D341Med (cell line): ENCODE measurements around the gene DCTN2.
"Not testable (repeated sequence)": the region's sequence is repeated elsewhere in the genome, so short reads cannot be mapped to it uniquely, and the experiment has no call there.

Source experiments
- DNase-seq: peaks from one replicate; pipeline ENCODE4 v3.0.0; 2012; ENCODE audit warnings: low spot score

DCTN2 gene

DNA sequence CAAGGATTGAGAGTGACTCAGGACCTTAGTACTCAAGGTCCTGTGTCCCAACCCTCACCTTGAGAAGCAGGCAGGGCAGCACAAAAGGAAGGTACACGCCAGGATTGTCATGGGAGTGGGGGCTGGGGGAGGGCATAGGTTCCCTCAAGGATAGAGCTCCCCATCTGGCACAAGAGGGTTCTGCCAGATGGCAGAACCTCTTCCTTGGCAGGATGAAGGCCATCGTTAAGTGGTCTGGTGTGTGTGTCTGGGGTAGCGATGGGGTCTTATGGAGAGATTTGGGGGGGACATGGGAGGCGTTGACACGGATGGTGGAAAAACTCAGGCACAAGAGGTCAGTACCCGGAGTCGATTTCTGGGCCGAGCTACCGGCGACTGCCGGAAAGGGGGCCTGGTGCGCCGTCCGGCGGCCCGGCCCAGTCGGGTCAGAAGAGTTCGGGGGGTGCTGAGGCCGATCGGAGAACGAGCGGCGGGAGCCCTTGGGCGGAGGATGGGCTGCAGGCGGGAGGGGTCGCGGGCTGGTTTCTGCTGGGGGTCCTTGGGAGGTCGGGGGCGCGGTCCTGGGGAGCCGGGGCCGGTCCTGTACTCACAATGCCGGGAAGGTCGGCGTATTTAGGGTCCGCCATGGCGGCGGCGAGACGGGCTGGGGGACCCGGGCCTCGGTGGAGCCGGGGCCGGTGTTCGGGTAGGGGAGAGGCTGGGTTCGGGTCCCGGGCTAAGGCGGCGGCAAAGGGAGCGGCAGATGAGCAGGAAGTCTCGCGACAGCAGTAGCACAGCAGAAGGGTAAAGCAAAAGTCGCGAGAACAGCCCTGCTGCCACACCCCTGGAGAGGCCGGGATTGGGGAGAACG, at the start of gene DCTN2:
DCTN2 (minus strand) TSS at position 755 of the 850 bp plus-strand sequence; CDS start at position 626, 129 bp downstream.
- peak; percentile 97 for DNase-seq

DNA sequence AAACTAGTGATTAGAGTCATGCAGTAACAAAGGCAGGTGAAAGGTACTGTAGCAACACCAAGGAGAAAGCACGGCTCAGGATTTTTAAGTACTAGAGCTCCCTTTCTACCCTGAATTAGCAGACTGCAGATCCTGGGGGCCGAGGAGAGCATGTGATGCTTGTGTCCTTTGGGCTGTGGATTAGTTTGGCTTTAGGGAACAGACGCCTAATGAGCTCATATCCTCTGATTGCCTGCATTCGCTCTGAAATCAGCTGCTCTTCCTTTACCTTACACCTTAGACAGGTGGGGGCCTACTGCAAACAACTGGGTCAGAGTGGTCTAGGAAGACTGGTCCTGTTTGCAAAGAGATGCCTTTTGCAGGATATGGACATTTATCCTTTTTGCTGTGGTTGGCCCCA, 46.2 kb upstream of the DCTN2 start:
- no peak for DNase-seq

DNA sequence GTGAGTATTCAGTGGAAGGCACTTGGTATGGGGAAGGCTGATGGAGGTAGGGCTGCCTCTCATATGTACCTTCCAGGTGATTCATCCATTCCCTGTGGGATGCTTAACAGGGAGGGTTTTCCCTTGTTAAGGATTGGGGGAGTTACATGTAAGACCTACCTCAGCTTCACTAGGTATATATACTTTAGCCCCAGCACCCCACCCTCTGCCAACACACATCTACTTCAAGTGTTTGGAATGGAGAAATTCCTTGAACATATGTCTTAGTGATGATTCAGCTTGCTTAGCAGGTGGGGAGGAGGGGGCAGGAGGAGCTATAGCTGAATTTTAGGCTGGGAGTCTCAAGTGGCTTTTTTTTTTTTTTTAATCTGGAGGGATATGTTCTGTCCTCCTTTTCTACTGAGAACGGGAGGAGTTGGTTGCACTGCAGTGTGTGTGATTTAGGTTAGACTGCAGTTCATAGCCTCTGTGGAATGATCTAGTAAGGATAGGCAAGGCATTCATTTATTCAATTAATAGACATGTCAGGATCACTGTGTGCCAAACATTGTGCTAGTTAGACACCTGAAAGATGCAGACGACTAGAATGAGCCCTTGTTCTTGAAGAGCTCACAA, 45.7 kb upstream of the DCTN2 start:
- no peak for DNase-seq

DNA sequence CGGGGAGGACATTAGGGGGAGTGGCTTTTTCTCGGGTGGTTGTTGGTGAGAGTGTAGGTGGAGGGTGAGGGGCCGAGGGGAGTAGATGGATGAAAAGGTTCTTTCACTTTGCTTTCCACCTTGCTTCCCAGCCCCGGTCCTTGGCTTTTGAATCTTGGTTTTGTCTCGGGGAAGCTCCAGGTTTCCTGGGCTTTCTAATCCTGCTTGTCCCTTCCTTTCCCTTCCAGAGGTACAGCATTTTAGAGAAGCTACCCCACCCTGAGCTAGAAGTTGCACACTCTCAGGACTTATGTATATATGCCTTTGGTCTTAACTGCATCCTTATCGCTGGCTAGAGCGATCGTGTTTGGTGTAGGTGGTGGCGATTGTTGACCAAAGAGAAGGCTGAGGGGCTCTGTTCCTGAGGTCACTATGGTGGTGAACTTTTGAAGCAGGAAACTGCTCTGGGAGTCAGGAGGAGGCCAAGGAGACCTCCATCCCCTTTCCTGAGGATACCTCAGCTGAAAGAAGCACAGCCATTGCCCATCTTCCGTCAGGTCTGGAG, 44.9 kb upstream of the DCTN2 start:
- DNase-seq, result no peak

DNA sequence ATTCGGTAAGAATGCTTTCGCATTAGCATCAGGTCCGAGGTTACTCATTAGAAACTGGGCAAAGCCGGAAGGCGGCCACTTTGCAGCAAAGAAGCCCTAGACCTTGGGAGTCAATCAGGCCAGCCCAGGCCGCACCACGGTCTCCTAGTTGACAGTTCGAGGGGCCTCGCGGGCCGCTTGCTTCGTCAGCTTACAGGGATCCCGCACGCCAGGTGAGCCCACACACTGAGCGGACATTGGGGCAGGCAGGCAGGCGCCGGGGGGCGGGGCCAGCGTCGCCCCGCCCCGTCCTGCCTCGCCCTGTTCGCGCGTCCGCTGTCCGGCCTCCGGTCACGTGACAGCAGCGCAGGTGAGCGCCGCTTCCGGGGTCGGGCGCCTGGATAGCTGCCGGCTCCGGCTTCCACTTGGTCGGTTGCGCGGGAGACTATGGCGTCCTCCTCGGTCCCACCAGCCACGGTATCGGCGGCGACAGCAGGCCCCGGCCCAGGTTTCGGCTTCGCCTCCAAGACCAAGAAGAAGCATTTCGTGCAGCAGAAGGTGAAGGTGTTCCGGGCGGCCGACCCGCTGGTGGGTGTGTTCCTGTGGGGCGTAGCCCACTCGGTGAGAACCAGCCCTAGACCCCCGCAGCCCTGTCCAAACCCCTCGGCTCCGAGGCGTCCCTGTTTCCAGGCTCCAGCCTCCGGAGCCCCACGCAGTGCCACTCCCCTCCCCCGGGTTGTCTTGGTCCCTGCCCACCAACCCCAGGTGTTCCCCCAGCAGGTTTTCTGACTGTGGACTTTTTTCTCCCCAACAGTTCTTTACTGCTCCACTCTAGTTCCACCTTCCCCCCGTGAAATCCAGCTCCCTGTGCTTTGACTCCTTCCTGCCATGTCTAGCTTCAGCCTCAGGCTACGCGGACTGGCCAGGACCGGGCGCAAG, 44.1 kb upstream of the DCTN2 start, which contains the start of gene PIP4K2C:
PIP4K2C (plus strand) TSS at position 329 of the 918 bp plus-strand sequence; CDS start at position 427, 98 bp downstream.
- DNase-seq, result peak; percentile 92

DNA sequence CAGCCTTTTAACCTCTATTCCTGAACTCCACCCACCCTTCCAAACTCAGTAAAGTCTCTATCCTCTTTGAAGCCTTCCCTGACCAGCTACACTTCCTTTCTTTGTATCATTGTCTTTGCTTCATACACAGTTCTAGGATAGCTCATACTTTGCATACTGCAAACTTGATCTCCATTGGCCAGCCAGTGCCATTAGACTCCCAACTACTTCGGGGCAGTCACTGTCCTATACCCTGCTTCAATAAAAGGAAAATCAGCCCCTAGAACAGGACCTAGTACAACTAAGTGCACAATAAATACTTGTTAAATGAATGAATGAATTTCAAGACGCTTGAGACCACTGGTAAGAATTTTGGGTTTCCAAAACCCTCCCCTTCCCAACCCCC, 43.5 kb upstream of the DCTN2 start:
- DNase-seq, result no peak

DNA sequence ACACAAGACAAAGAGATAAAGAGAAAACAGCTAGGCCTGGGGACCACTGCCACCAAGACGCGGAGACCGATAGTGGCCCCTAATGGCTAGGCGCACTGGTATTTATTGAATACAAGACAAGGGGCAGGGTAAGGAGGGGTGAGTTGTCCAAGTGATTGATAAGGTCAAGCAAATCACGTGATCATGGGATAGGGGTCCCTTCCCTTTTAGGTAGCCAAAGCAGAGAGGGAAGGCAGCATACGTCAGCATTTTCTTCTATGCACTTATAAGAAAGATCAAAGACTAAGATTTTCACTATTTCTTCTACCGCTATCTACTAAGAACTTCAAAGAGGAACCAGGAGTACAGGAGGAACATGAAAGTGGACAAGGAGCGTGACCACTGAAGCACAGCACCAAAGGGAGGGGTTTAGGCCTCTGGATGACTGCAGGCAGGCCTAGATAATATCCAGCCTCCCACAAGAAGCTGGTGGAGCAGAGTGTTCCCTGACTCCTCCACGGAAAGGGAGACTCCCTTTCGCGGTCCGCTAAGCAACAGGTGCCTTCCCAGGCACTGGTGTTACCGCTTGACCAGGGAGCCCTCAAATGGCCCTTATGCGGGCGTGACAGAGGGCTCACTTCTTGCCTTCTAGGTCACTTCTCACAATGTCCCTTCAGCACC, 42.1 kb upstream of the DCTN2 start:
- DNase-seq, result not testable (repeated sequence)

DNA sequence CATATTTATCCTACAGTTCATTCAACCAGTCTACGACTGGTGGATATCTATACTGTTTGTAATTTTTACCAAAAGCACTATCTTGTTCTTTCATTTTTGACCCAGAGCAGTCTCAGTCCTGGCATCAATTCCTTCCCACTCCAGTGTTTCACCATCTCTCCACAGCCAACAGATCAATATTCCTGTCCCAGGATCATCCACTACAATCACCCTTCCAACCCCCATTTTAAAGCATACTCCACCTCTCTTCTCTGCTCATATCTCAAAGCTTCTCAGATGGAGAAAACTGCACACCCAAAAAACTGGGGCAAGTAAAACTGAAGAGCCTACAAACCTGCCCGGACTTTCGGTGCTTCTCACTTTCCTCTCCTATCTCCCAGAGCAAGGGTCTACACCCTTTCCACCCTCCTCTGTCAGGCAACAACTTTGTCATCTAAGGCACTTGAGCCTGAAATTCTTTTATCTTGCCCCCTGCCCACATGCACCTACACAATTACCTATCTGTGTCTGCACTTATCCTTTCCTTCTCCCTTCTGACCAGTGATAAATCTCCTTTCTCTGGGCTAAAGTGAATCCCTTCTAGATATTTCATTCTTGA, 39.9 kb upstream of the DCTN2 start:
- DNase-seq, result no peak

DNA sequence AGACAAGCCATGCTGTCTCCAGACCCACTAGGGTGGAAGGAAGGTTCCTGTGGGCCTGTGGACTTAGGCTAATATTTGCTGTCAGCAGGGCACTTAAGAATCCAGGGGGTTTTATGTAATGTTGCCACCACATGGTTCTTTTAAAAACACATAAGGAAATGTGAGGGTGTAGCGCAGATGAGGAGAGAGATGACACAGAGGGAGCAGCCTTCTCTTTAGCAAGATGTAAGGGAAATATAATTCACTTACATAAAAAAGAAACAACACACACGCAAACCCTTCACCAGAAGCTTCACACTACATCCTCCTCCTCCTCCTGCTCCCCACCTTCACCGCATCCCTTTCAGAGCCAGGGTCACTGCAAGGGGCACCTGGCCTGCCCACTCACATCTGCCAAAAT, 39.1 kb upstream of the DCTN2 start:
- no peak for DNase-seq

DNA sequence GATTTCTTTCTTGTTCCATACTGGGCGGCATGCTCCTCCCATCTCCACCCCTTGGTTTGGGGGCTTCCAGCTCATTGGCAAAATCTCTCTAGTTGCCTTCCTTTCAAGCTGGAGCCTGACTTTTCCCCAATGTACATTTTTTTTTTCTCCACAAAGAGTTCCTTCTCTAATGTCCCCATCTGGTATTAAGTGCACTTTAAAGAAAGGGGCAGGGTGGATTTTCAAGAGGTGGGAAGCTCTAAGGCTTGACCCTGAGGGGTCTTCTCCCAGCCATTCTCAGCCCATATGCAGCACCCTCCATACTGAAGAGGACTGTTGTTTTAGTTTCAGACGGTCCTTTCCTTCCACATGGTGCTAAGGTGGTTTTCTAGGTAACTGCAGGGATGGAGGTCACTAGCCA, 38.2 kb upstream of the DCTN2 start:
- DNase-seq, result no peak

DNA sequence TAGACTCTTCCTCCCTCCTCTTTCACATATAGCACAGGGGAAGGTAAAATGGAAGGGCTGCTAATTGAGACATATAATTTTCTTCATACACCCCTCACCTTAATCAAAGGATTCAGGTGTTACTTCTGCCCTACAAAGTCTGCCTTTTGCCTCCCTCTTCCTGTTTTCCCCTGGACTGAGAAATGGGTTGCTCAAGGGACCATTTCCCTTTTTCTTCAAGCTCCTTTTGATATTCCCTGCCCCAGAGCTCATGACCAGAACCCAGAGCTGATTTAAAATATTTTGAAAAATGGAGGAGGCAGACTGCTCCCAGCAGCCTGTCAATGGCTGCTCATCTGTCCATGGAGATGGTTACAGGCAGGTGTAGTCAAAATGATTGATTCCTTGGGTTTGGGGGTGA, 37.7 kb upstream of the DCTN2 start:
- no peak for DNase-seq

DNA sequence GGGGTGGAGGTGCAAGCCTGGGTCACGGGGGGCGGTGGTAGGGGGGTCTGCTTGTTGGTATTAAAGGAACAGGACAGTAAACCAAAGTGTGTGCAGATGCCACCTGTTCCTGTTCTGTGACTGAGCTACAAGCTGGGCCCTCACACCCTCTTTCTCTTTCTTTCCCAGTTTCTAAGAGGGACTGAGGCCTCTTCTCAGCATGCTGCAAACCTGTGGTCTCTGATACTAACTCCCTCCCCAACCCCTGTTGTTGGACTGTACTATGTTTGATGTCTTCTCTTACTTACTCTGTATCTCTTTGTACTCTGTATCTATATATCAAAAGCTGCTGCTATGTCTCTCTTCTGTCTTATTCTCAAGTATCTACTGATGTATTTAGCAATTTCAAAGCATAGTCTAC, 37.1 kb upstream of the DCTN2 start:
- no peak for DNase-seq

DNA sequence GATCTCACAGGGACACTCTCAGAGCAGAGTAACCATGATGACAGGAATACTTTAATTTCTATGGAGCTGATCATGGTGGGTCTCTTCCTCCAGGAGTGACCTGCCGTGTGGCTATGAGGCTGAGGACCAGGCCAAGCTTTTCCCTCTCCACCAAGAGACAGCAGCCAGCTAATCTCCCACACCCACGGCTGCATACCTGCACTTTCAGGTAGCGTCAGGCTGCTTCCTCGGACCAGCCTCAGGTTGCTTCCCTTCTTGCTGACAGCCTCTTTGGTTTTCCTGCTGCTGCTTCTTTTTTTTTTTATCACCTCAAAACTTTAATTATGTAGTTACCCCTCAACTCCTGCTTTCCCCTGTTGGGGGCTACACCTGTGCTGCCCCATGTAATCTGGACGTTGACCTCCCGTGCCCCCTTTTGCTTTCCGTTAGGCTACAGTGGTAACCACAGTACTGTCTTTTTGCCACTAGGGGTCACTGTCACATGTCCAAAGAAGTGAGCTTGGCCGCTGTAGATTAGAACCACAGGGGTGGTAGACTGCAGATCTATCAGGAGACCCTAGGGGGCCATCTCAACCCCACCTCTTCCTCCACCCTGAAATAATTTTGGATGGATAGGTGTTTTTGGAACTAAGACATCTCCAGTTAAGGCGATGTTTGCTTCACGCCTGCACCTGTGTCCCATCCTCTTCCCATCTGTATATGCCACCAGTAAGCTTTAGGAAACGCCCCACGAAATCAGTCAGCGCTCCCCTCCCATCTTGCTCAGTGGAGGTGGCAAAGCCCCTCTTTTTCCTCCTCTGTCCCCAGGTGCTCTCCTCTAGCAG, 36.2 kb upstream of the DCTN2 start:
- peak; percentile 91 for DNase-seq

DNA sequence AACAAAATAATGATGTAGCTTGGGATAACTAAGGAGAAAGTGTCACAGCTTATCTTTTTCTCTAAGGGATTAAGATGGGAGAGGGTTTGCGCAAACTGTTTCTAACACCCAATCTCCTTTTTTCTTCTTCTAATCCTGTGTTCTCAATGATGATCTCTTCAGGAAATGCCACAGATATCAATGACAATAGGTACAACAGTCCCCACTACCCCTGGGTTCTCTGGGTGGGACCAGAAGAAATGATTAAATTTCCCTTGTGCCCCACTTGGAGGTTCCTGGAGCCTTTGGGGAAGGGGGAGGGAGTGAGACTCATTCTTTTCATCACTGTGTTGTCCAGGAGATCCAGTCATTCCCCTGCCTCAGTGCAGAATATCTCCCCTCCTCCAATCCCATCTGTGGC, 35.4 kb upstream of the DCTN2 start:
- no peak for DNase-seq

DNA sequence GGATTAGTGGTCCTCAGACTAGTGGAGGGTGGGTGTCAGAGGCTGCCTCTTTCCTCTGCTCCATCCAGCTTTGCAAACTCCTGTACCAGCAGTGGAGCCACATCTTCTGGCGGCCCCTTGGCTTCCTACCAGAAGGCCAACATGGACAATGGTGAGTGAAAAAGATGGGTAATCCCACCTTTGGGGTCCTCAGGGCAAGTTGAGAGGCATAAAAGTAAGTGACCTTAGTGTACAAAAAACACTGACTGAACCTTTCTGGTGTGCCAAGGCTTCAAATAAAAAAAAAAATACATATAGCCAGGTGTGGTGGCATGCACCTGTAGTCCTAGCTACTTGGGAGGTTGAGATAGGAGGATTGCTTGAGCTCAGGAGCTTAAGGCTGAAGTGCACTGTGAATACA, 34.8 kb upstream of the DCTN2 start:
- DNase-seq, result no peak

DNA sequence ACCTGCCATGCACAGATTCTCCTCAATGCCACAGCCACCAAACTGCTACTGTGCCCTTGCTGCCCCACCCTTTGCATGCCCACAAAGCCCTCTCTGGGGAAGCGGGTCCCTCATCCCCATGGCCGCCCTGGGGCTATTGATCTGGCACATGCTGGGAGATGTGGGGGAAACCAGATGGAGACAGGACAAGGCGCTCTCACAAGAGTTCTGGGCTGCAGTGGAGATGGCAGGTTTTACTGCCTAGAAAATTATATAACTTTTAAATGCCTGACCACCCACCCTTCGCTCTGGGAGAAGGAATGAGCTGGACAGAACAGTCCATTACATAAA, 33.4 kb upstream of the DCTN2 start:
- no peak for DNase-seq

DNA sequence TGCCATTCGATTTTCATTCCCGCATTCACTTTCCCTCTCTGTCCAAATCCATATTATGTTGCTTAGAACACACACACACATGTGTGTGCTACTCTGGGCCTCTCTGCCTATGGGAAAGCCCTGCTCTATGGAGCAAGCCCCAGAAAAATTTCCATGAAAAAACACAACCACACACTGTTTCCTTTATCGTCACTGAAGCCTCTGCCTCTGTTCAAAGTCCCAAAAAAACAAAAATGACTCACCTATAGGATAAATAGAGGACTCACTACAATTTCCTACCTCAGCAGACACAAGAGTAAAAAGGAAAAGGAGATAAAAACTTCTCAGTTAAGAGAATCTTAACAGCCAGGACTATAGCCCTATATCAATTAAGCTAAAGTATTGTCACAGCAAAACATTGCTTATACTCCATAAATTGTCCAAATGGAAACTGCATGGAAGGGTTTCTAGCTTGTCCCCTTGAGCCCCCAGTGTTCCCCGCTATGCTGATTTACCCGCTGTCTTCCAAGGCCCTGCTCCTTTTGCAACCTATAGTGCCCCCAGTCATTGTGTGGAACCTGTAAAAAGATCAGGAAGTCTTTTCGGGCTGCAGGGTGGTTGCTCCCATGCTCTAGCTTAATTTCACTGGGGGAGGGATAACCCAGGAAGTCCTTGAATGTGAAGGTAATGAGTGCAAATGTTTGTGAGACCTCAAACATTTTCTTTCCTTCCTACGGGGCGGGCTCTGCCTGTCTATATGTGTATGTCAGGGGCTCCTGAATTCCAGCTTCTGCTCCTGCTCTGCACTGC, 32.9 kb upstream of the DCTN2 start:
- DNase-seq, result no peak

DNA sequence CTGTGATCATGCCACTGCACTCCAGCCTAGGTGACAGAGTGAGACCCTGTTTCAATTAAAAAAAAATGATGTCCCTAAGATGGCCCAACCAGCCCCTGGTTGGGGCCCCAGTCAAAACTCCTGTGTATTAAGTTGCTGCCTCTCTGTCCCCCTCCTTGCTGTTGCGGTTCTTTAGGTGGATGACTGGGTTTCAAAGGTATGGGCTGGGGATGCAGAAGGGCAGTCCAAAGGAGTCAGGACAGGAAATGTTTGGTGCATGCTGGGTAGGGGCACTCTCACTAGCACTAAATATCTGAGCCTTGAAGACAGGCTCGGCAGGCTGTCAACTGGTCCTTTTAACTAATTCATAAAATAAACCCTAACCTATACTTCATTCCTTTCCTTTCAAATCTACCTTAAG, 32.0 kb upstream of the DCTN2 start:
- no peak for DNase-seq

DNA sequence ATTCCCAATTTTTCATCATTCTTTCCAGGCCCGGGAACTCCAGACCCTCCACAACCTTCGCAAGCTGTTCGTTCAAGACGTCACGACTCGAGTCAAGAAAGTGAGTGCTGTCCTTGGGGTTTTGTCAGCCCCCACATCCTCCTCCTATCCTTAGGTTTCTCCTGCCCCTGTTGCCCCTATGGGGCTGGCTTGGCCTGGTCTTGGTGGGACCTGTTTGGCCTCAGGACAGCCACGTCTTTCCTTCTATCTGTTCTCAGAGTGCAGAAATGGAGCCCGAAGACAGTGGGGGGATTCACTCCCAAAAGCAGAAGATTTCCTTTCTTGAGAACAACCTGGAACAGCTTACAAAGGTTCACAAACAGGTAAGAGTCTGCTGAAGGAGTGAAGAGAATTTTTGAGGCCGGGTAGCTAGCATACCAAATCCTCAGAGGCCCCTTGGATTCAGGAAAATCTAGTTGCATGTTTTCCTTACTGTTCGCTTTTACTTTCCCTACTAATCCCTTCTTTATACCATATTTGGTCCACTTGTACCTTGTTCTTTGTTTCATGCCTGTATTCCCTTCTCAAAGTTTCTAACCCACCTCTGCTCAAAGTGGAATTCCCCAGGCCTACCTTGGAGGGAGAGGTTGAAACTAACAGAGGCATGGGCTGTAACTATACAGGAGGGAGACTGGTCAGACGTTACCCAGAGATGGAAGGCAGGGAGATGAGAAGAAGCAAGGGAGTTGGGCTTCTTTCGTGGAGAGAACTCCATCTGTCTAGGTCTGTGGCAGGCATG, 31.2 kb upstream of the DCTN2 start:
- DNase-seq, result no peak
